ENCODE measurements around the gene PLCB1. TPM values are rescaled to one million over a fixed set of nuclear protein-coding genes. Genes with fewer than 3 reads are reported as not detected.

The PLCB1 gene
- total RNA-seq, 1 donor, result 35.4 TPM

- no peak overlapping the region for H3K4me3 ChIP-seq (ENCODE audit: low read depth, low read length)
- no peak for DNase-seq (ENCODE audit: low read depth)
- TF ChIP-seq CTCF (IDR thresholded peaks at IDR 0.05; ENCODE audit: insufficient read depth, low read depth, low read length), result no peak
Measured at GRCh38 chr20:8168785-8169288, 36.8 kb downstream of the PLCB1 start.

- no peak for DNase-seq (ENCODE audit: low read depth)
- no peak overlapping the region for H3K4me3 ChIP-seq (ENCODE audit: low read depth, low read length)
- TF ChIP-seq CTCF (IDR thresholded peaks at IDR 0.05; ENCODE audit: insufficient read depth, low read depth, low read length), result no peak
Measured at GRCh38 chr20:8170921-8171320, 38.9 kb downstream of the PLCB1 start.

GRCh38 chr20:8172191-8172590 lies 40.1 kb downstream of the PLCB1 start:
- peak; percentile 21 for DNase-seq (ENCODE audit: low read depth)
- no peak overlapping the region for H3K4me3 ChIP-seq (ENCODE audit: low read depth, low read length)
- no peak for TF ChIP-seq CTCF (IDR thresholded peaks at IDR 0.05; ENCODE audit: insufficient read depth, low read depth, low read length)

GRCh38 chr20:8175741-8176675 lies 43.9 kb downstream of the PLCB1 start:
- H3K4me3 ChIP-seq (ENCODE audit: low read depth, low read length), result no peak overlapping the region
- no peak for TF ChIP-seq CTCF (IDR thresholded peaks at IDR 0.05; ENCODE audit: insufficient read depth, low read depth, low read length)
- no peak for DNase-seq (ENCODE audit: low read depth)

- peak; percentile 14 for DNase-seq (ENCODE audit: low read depth)
- no peak for TF ChIP-seq CTCF (IDR thresholded peaks at IDR 0.05; ENCODE audit: insufficient read depth, low read depth, low read length)
- H3K4me3 ChIP-seq (ENCODE audit: low read depth, low read length), result no peak overlapping the region
Measured at GRCh38 chr20:8183526-8183925, 51.5 kb downstream of the PLCB1 start.

GRCh38 chr20:8187740-8188139 lies 55.7 kb downstream of the PLCB1 start:
- DNase-seq (ENCODE audit: low read depth), result peak; percentile 44
- H3K4me3 ChIP-seq (ENCODE audit: low read depth, low read length), result no peak overlapping the region
- TF ChIP-seq CTCF (IDR thresholded peaks at IDR 0.05; ENCODE audit: insufficient read depth, low read depth, low read length), result no peak

All from fibroblast of villous mesenchyme (primary cell).